SK-N-SH treated with all-trans-retinoic acid at 6 μM for 48 hours (cell line): ENCODE data around the gene MUC20.
A peak's percentile ranks its signal among the peaks of the same experiment; 100 is the strongest.

Experiments used
- ATAC-seq: fragments of 200-7000 bp; cut with Tn5 transposase; 3 replicates; pipeline ENCODE4 v1.9.1; 2020; ENCODE audit warnings: mild to moderate bottlenecking, moderate library complexity
- ARNTL ChIP-seq: fragments of 450-650 bp; formaldehyde crosslinking; IDR thresholded peaks from 2 replicates; pipeline ENCODE4 v1.5.0; 2020; ENCODE audit warnings: low read depth, mild to moderate bottlenecking, moderate library complexity, borderline replicate concordance
- CREB5 ChIP-seq: fragments of 250-450 bp; sonication (Bioruptor Pico); IDR thresholded peaks from 2 replicates; pipeline ENCODE4 v1.5.1; 2020; ENCODE audit warnings: low read depth, mild to moderate bottlenecking, moderate library complexity
- CSDC2 ChIP-seq: fragments of 250-450 bp; sonication (Bioruptor Pico); IDR thresholded peaks from 2 replicates; pipeline ENCODE4 v1.5.0; 2020; ENCODE audit warnings: mild to moderate bottlenecking, moderate library complexity
- CSRNP3 ChIP-seq: fragments of 250-450 bp; sonication (Bioruptor Pico); IDR thresholded peaks from 2 replicates; pipeline ENCODE4 v1.5.1; 2021; ENCODE audit warnings: mild to moderate bottlenecking, moderate library complexity
- ESRRG ChIP-seq: fragments of 250-450 bp; sonication (Bioruptor Pico); IDR thresholded peaks from 2 replicates; pipeline ENCODE4 v1.6.1; 2021; ENCODE audit warnings: mild to moderate bottlenecking
- GLIS3 ChIP-seq: fragments of 250-450 bp; sonication (Bioruptor Pico); IDR thresholded peaks from 2 replicates; pipeline ENCODE4 v1.5.0; 2020; ENCODE audit warnings: mild to moderate bottlenecking, moderate library complexity
- ISL1 ChIP-seq: fragments of 250-450 bp; sonication (Bioruptor Pico); IDR thresholded peaks from 2 replicates; pipeline ENCODE4 v2.1.2; 2022; ENCODE audit warnings: mild to moderate bottlenecking, moderate library complexity
- OSR1 ChIP-seq: fragments of 250-450 bp; sonication (Bioruptor Pico); IDR thresholded peaks from 2 replicates; pipeline ENCODE4 v1.8.0; 2022; ENCODE audit warnings: moderate library complexity, mild to moderate bottlenecking, inconsistent platforms
- PATZ1 ChIP-seq: fragments of 250-450 bp; sonication (Bioruptor Pico); IDR thresholded peaks from 2 replicates; pipeline ENCODE4 v1.8.0; 2020; ENCODE audit warnings: mild to moderate bottlenecking, moderate library complexity, borderline replicate concordance
- POU6F1 ChIP-seq: fragments of 250-450 bp; sonication (Bioruptor Pico); IDR thresholded peaks from 2 replicates; pipeline ENCODE4 v1.8.0; 2021; ENCODE audit warnings: low read depth, mild to moderate bottlenecking, moderate library complexity, borderline replicate concordance
- PPARA ChIP-seq: fragments of 250-450 bp; sonication (Bioruptor Pico); IDR thresholded peaks from 2 replicates; pipeline ENCODE4 v1.5.0; 2020; ENCODE audit warnings: mild to moderate bottlenecking, borderline replicate concordance
- RARB ChIP-seq: fragments of 250-450 bp; sonication (Bioruptor Pico); IDR thresholded peaks from 2 replicates; pipeline ENCODE4 v1.8.0; 2021; ENCODE audit warnings: mild to moderate bottlenecking, moderate library complexity
- SNAI2 ChIP-seq: fragments of 250-450 bp; sonication (Bioruptor Pico); IDR thresholded peaks from 2 replicates; pipeline ENCODE4 v1.5.0; 2020; ENCODE audit warnings: mild to moderate bottlenecking, moderate library complexity
- TCF4 ChIP-seq: fragments of 250-450 bp; sonication (Bioruptor Pico); IDR thresholded peaks from 2 replicates; pipeline ENCODE4 v1.8.0; 2021; ENCODE audit warnings: mild to moderate bottlenecking, moderate library complexity, borderline replicate concordance
- TOX ChIP-seq: fragments of 250-450 bp; sonication (Bioruptor Pico); IDR thresholded peaks from 2 replicates; pipeline ENCODE4 v1.8.0; 2021; ENCODE audit warnings: mild to moderate bottlenecking, moderate library complexity, borderline replicate concordance
- ZC3H10 ChIP-seq: fragments of 250-450 bp; sonication (Bioruptor Pico); IDR thresholded peaks from 2 replicates; pipeline ENCODE4 v1.5.1; 2021; ENCODE audit warnings: mild to moderate bottlenecking, moderate library complexity
- ZFP30 ChIP-seq: fragments of 450-650 bp; formaldehyde crosslinking; IDR thresholded peaks from 2 replicates; pipeline ENCODE4 v1.5.0; 2022; ENCODE audit warnings: mild to moderate bottlenecking, moderate library complexity
- ZNF70 ChIP-seq: fragments of 450-650 bp; formaldehyde crosslinking; IDR thresholded peaks from 2 replicates; pipeline ENCODE4 v1.5.0; 2020; ENCODE audit warnings: mild to moderate bottlenecking, moderate library complexity

MUC20 gene

GRCh38 chr3:195767792-195768191 lies 47.0 kb downstream of the MUC20 start:
- TF ChIP-seq ARNTL (CRISPR knock-in tag) = no peak
- TF ChIP-seq SNAI2 (CRISPR knock-in tag) = no peak
- no peak for TF ChIP-seq TOX (CRISPR knock-in tag)
- no peak for TF ChIP-seq PATZ1 (CRISPR knock-in tag)
- TF ChIP-seq CSRNP3 = no peak
- TF ChIP-seq CSDC2 (CRISPR knock-in tag) = no peak
- TF ChIP-seq ZFP30 = no peak
- TF ChIP-seq TCF4 = no peak
- no peak for ATAC-seq

- TF ChIP-seq TCF4 (no peak), CSRNP3 (no peak), CREB5 (no peak), OSR1 (CRISPR knock-in tag) (no peak)
- no peak for ATAC-seq
Measured at GRCh38 chr3:195768414-195768813, 47.6 kb downstream of the MUC20 start.

- no peak for TF ChIP-seq ESRRG
- TF ChIP-seq ISL1 (CRISPR knock-in tag) = no peak
- TF ChIP-seq RARB = no peak
- TF ChIP-seq ARNTL (CRISPR knock-in tag) = no peak
- no peak for TF ChIP-seq TOX (CRISPR knock-in tag)
- no peak for TF ChIP-seq ZNF70 (CRISPR knock-in tag)
- no peak for TF ChIP-seq CREB5
- TF ChIP-seq POU6F1 = no peak
- TF ChIP-seq TCF4 = no peak
- TF ChIP-seq ZC3H10 (CRISPR knock-in tag) = no peak
- TF ChIP-seq, all 23 proteins: peak for 0
- peak; percentile 36; the same call in 2 of the 3 replicates for ATAC-seq
Measured at GRCh38 chr3:195768831-195769303, 48.1 kb downstream of the MUC20 start.

GRCh38 chr3:195769551-195769950 lies 48.8 kb downstream of the MUC20 start:
- TF ChIP-seq ZNF70 (CRISPR knock-in tag) = no peak
- TF ChIP-seq GLIS3 (CRISPR knock-in tag) = no peak
- no peak for TF ChIP-seq PPARA (CRISPR knock-in tag)
- no peak for TF ChIP-seq OSR1 (CRISPR knock-in tag)
- no peak for TF ChIP-seq ESRRG
- TF ChIP-seq ZFP30 = no peak
- no peak for TF ChIP-seq RARB
- no peak for TF ChIP-seq CSDC2 (CRISPR knock-in tag)
- no peak for TF ChIP-seq ISL1 (CRISPR knock-in tag)
- no peak for ATAC-seq
